Caco-2 (cell line): ENCODE data around the gene SIK2. TPM values are rescaled to one million over a fixed set of nuclear protein-coding genes. Genes with fewer than 3 reads are reported as not detected.

ENCODE experiments used
- BruUV-seq: library from RNA; stranded (reverse); fragments of 400-500 nt; replicated peaks from 2 replicates; lab custom pipeline; 2021; lab: Mats Ljungman, UMichigan
- CTCF ChIA-PET: fragments of 300-600 bp; sonication (Branson Sonifier 250); formaldehyde crosslinking; loops from one replicate; lab custom pipeline; 2022; ENCODE audit warnings: antibody characterized with exemption; lab: Charles Lee
- POLR2A ChIA-PET: fragments of 300-600 bp; sonication (Branson Sonifier 250); formaldehyde crosslinking; loops from one replicate; lab custom pipeline; 2022; ENCODE audit warnings: antibody characterized with exemption; lab: Charles Lee
- DNase-seq, 2 experiments: peaks; one replicate each; pipeline versions ENCODE4 v3.0.0 to v3.0.0-alpha.2; 2020 to 2022
- H3K27me3 ChIP-seq: replicated peaks from 2 replicates; pipeline ENCODE4 v1.6.0; 2011; ENCODE audit warnings: low read length; ENCODE audit not compliant: control insufficient read depth, insufficient read depth
- H3K36me3 ChIP-seq: 2 replicates; pipeline ENCODE4 v1.5.1; 2011; ENCODE audit warnings: low read length; ENCODE audit not compliant: control insufficient read depth, insufficient read depth
- H3K4me1 ChIP-seq: fragments of 250-450 bp; sonication (Bioruptor Pico); 2 replicates; pipeline ENCODE4 v1.5.1; 2020; ENCODE audit warnings: mild to moderate bottlenecking
- H3K4me3 ChIP-seq: 2 replicates; pipeline ENCODE4 v1.5.1; 2011; ENCODE audit warnings: low read depth, mild to moderate bottlenecking, control low read depth, low read length
- H3K9me3 ChIP-seq: fragments of 250-450 bp; sonication (Bioruptor Pico); 2 replicates; pipeline ENCODE4 v1.5.1; 2020; ENCODE audit warnings: mild to moderate bottlenecking, moderate library complexity
- H3K27ac Mint-ChIP-seq: one replicate; pipeline ENCODE4 v1.8.0; 2022; ENCODE audit warnings: mixed read lengths; ENCODE audit not compliant: unreplicated experiment
- H3K27me3 Mint-ChIP-seq: one replicate; pipeline ENCODE4 v1.8.0; 2022; ENCODE audit warnings: mixed read lengths; ENCODE audit not compliant: insufficient read depth, unreplicated experiment
- H3K36me3 Mint-ChIP-seq: one replicate; pipeline ENCODE4 v1.8.0; 2022; ENCODE audit warnings: mild to moderate bottlenecking, mixed read lengths; ENCODE audit not compliant: insufficient read depth, unreplicated experiment
- H3K4me1 Mint-ChIP-seq: one replicate; pipeline ENCODE4 v1.8.0; 2022; ENCODE audit warnings: low read depth, mixed read lengths; ENCODE audit not compliant: unreplicated experiment
- H3K4me3 Mint-ChIP-seq: one replicate; pipeline ENCODE4 v1.8.0; 2022; ENCODE audit warnings: mild to moderate bottlenecking, moderate library complexity, mixed read lengths; ENCODE audit not compliant: unreplicated experiment
- H3K9me3 Mint-ChIP-seq: one replicate; pipeline ENCODE4 v1.8.0; 2022; ENCODE audit warnings: mixed read lengths; ENCODE audit not compliant: unreplicated experiment
- intact Hi-C: fragments of 100-400 bp; cut with micrococcal nuclease; formaldehyde crosslinking; loops from one replicate; pipeline ENCODE4 v1.10.0; 2022; ENCODE audit not compliant: unreplicated experiment
- total RNA-seq: library from RNA; stranded (reverse); gene quantifications from 2 replicates; pipeline ENCODE4 v1.2.3, GENCODE V29; 2022
- TF ChIP-seq, protein P1 (sequence below), 2 experiments: fragments of 200-600 bp in 1 of 2; IDR thresholded peaks; 1 replicate in 1 of 2; 2 replicates in 1 of 2; pipeline versions ENCODE4 v1.5.1 to v1.8.0; 2011 to 2022; ENCODE audit warnings: antibody characterized with exemption in 1 of 2, control low read depth in 1 of 2, inconsistent platforms in 1 of 2, low read depth in 1 of 2, low read length in 1 of 2, mild to moderate bottlenecking in 1 of 2, moderate library complexity in 1 of 2; ENCODE audit not compliant: insufficient read depth in 1 of 2, severe bottlenecking in 1 of 2, unreplicated experiment in 1 of 2

The SIK2 gene
- total RNA-seq, 1 experiment from 2014 or later: 40.2 TPM

- Histone ChIP-seq H3K9me3 (no peaks in the 10 kb centered on the region), H3K27me3 (no peaks in the 10 kb centered on the region), H3K4me3 (no peak overlapping the region), H3K4me1 (peaks cover 17% of the 10 kb centered on the region), H3K36me3 (no peaks in the 10 kb centered on the region)
- TF ChIP-seq, protein P1, sequence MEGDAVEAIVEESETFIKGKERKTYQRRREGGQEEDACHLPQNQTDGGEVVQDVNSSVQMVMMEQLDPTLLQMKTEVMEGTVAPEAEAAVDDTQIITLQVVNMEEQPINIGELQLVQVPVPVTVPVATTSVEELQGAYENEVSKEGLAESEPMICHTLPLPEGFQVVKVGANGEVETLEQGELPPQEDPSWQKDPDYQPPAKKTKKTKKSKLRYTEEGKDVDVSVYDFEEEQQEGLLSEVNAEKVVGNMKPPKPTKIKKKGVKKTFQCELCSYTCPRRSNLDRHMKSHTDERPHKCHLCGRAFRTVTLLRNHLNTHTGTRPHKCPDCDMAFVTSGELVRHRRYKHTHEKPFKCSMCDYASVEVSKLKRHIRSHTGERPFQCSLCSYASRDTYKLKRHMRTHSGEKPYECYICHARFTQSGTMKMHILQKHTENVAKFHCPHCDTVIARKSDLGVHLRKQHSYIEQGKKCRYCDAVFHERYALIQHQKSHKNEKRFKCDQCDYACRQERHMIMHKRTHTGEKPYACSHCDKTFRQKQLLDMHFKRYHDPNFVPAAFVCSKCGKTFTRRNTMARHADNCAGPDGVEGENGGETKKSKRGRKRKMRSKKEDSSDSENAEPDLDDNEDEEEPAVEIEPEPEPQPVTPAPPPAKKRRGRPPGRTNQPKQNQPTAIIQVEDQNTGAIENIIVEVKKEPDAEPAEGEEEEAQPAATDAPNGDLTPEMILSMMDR (IDR thresholded peaks at IDR 0.05; ENCODE audit: insufficient read depth in 1 of 2, low read depth in 1 of 2, low read length in 1 of 2, severe bottlenecking in 1 of 2, unreplicated experiment in 1 of 2): no peak
- Mint-ChIP-seq H3K9me3 (no peaks in the 10 kb centered on the region), H3K27me3 (no peaks in the 10 kb centered on the region), H3K36me3 (no peaks in the 10 kb centered on the region), H3K27ac (no peak overlapping the region), H3K4me3 (no peak overlapping the region), H3K4me1 (peaks cover 24% of the 10 kb centered on the region)
- intact Hi-C loops: loop anchor here (2.0 kb wide), 1 partner anchor 121 kb away; no protein-coding TSS in a partner anchor
- POLR2A ChIA-PET: no interaction called here
- DNase-seq: no peak
- CTCF ChIA-PET: no interaction called here
- BruUV-seq: no TSS peak
Observed at GRCh38 chr11:111575740-111576139, 26.5 kb upstream of the SIK2 start.

DNA sequence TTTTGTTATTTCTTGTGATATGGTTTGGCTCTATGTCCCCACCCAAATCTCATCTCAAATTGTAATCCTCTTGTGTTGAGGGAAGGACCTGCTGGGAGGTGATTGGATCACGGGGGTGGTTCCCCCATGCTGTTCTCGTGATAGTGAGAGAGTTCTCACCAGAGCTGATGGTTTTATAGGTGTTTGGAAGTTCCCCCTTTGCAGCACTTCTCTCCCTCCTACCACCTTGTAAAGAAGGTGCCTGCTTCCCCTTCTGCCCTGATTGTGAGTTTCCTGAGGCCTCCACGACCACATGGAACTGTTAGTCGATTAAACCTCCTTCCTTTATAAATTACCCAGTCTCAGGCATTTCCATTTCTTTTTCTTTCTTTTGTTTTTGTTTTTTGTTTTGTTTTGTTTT lies 24.4 kb upstream of the SIK2 start:
- Mint-ChIP-seq H3K36me3 (no peaks in the 10 kb centered on the region), H3K27ac (no peak overlapping the region), H3K4me1 (peaks cover 6% of the 10 kb centered on the region), H3K4me3 (no peak overlapping the region), H3K27me3 (no peaks in the 10 kb centered on the region), H3K9me3 (no peaks in the 10 kb centered on the region)
- H3K36me3 ChIP-seq: no peaks in the 10 kb centered on the region
- DNase-seq: no peak
- H3K9me3 ChIP-seq: no peaks in the 10 kb centered on the region
- TF ChIP-seq, protein P1 (IDR thresholded peaks at IDR 0.05; ENCODE audit: insufficient read depth in 1 of 2, low read depth in 1 of 2, low read length in 1 of 2, severe bottlenecking in 1 of 2, unreplicated experiment in 1 of 2): no peak
- intact Hi-C loops: no loop called here
- H3K27me3 ChIP-seq: no peaks in the 10 kb centered on the region
- no peak overlapping the region for H3K4me3 ChIP-seq
- ChIA-PET POLR2A (no interaction called here), CTCF (no interaction called here)
- no peaks in the 10 kb centered on the region for H3K4me1 ChIP-seq
- BruUV-seq: no TSS peak

DNA sequence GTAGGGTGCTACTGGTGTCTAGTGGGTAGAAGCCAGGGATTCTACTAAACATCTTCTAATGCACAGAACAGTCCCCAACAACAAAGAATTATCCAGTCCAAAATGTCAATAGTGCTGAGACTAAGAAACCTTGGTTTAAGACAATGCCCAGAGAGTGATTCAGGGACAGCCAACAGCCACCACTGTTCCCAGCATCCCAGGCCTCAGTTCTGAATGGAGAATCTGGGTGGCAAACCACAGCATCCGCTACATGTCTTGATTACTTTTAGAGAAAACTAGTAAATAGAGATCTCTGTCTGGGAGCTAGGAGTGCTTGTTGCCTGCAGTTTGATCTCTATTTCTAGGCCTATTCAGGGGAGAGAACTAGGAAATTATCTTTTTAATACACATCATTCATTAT lies 20.9 kb upstream of the SIK2 start:
- no peak overlapping the region for H3K27ac Mint-ChIP-seq
- no peak overlapping the region for H3K4me3 ChIP-seq
- H3K36me3 ChIP-seq: no peaks in the 10 kb centered on the region
- H3K4me1 Mint-ChIP-seq: no peaks in the 10 kb centered on the region
- intact Hi-C loops: no loop called here
- DNase-seq: no peak
- TF ChIP-seq, protein P1 (IDR thresholded peaks at IDR 0.05; ENCODE audit: insufficient read depth in 1 of 2, low read depth in 1 of 2, low read length in 1 of 2, severe bottlenecking in 1 of 2, unreplicated experiment in 1 of 2): no peak
- no peaks in the 10 kb centered on the region for H3K27me3 ChIP-seq
- no peaks in the 10 kb centered on the region for H3K27me3 Mint-ChIP-seq
- no peaks in the 10 kb centered on the region for H3K9me3 ChIP-seq
- CTCF ChIA-PET: no interaction called here
- BruUV-seq: no TSS peak
- no peaks in the 10 kb centered on the region for H3K4me1 ChIP-seq
- H3K4me3 Mint-ChIP-seq: no peak overlapping the region
- no peaks in the 10 kb centered on the region for H3K36me3 Mint-ChIP-seq
- POLR2A ChIA-PET: no interaction called here
- no peaks in the 10 kb centered on the region for H3K9me3 Mint-ChIP-seq
